Renal cortex interstitium (tissue), 15 donors: ENCODE results near the gene ADAMTS1. TPM values are rescaled to one million over a fixed set of nuclear protein-coding genes. Genes with fewer than 3 reads are reported as not detected.
"Not testable (repeated sequence)": the region's sequence is repeated elsewhere in the genome, so short reads cannot be mapped to it uniquely, and the experiment has no call there.

Experiments
- DNase-seq, 11 donors: peaks; one replicate each; pipeline ENCODE4 v3.0.0-alpha.2; 2013; ENCODE audit warnings: low read depth in 9 of 11, low spot score in 4 of 11; ENCODE audit errors: extremely low read depth in 1 of 11
- long read RNA-seq, 16 experiments: transcript quantifications; one replicate each; lab custom pipeline, GENCODE V29; 2026
- polyA plus RNA-seq, 3 donors: library from polyadenylated mRNA; unstranded; fragments of 120-200 nt; gene quantifications; one replicate each; pipeline ENCODE4 v1.2.1, GENCODE V29; 2013; ENCODE audit not compliant: insufficient read length in 3 of 3

Gene ADAMTS1
- 10 to 100 TPM; 94.8 to 98.9 (median 98.2) TPM for polyA plus RNA-seq
- long read RNA-seq, donor 1, full-length matches to known transcripts = 16 of 36 reads
- long read RNA-seq, donor 1, partial matches to known transcripts = 20 of 36 reads
- long read RNA-seq, donor 1, other reads (novel, unspliced or antisense) = 0 of 36 reads
- long read RNA-seq, donor 2, full-length matches to known transcripts = 20 of 45 reads
- long read RNA-seq, donor 2, partial matches to known transcripts = 25 of 45 reads
- long read RNA-seq, donor 2, other reads (novel, unspliced or antisense) = 0 of 45 reads
- long read RNA-seq, donor 3, full-length matches to known transcripts = 30 of 58 reads
- long read RNA-seq, donor 3, partial matches to known transcripts = 28 of 58 reads
- long read RNA-seq, donor 3, other reads (novel, unspliced or antisense) = 0 of 58 reads
- long read RNA-seq, donor 4, full-length matches to known transcripts = 19 of 39 reads
- long read RNA-seq, donor 4, partial matches to known transcripts = 20 of 39 reads
- long read RNA-seq, donor 4, other reads (novel, unspliced or antisense) = 0 of 39 reads
- long read RNA-seq, donor 5, full-length matches to known transcripts = 66 of 109 reads
- long read RNA-seq, donor 5, partial matches to known transcripts = 43 of 109 reads
- long read RNA-seq, donor 5, other reads (novel, unspliced or antisense) = 0 of 109 reads
- long read RNA-seq, donor 6, full-length matches to known transcripts = 21 of 41 reads
- long read RNA-seq, donor 6, partial matches to known transcripts = 20 of 41 reads
- long read RNA-seq, donor 6, other reads (novel, unspliced or antisense) = 0 of 41 reads
- long read RNA-seq, donor 7, full-length matches to known transcripts = 16 of 52 reads
- long read RNA-seq, donor 7, partial matches to known transcripts = 36 of 52 reads
- long read RNA-seq, donor 7, other reads (novel, unspliced or antisense) = 0 of 52 reads
- long read RNA-seq, donor 8, full-length matches to known transcripts = 30 of 64 reads
- long read RNA-seq, donor 8, partial matches to known transcripts = 34 of 64 reads
- long read RNA-seq, donor 8, other reads (novel, unspliced or antisense) = 0 of 64 reads
- long read RNA-seq, donor 9, full-length matches to known transcripts = 25 of 49 reads
- long read RNA-seq, donor 9, partial matches to known transcripts = 24 of 49 reads
- long read RNA-seq, donor 9, other reads (novel, unspliced or antisense) = 0 of 49 reads
- long read RNA-seq, donor 10, full-length matches to known transcripts = 21 of 54 reads
- long read RNA-seq, donor 10, partial matches to known transcripts = 33 of 54 reads
- long read RNA-seq, donor 10, other reads (novel, unspliced or antisense) = 0 of 54 reads
- long read RNA-seq, donor 11, full-length matches to known transcripts = 36 of 46 reads
- long read RNA-seq, donor 11, partial matches to known transcripts = 10 of 46 reads
- long read RNA-seq, donor 11, other reads (novel, unspliced or antisense) = 0 of 46 reads
- long read RNA-seq, donor 12, full-length matches to known transcripts = 8 of 17 reads
- long read RNA-seq, donor 12, partial matches to known transcripts = 9 of 17 reads
- long read RNA-seq, donor 12, other reads (novel, unspliced or antisense) = 0 of 17 reads
- long read RNA-seq, donor 13, full-length matches to known transcripts = 31 of 76 reads
- long read RNA-seq, donor 13, partial matches to known transcripts = 45 of 76 reads
- long read RNA-seq, donor 13, other reads (novel, unspliced or antisense) = 0 of 76 reads
- long read RNA-seq, donor 14, full-length matches to known transcripts = 18 of 34 reads
- long read RNA-seq, donor 14, partial matches to known transcripts = 16 of 34 reads
- long read RNA-seq, donor 14, other reads (novel, unspliced or antisense) = 0 of 34 reads
- long read RNA-seq, donor 15, full-length matches to known transcripts = 16 of 22 reads
- long read RNA-seq, donor 15, partial matches to known transcripts = 6 of 22 reads
- long read RNA-seq, donor 15, other reads (novel, unspliced or antisense) = 0 of 22 reads
- long read RNA-seq, donor 16, full-length matches to known transcripts = 68 of 212 reads
- long read RNA-seq, donor 16, partial matches to known transcripts = 136 of 212 reads
- long read RNA-seq, donor 16, other reads (novel, unspliced or antisense) = 8 of 212 reads

- peak; percentile 80 to 91 (median 88) for DNase-seq
Observed at GRCh38 chr21:26845066-26845758, at the start of gene ADAMTS1. Gene ADAMTS1, minus strand, starts transcription at chr21:26845409. Its CDS starts 455 bp downstream, at chr21:26844954.

GRCh38 chr21:26892151-26892550 is 46.9 kb upstream of the ADAMTS1 start:
- no peak for DNase-seq

- DNase-seq = no peak
Observed at GRCh38 chr21:26888931-26889330, 43.7 kb upstream of the ADAMTS1 start.

- DNase-seq = no peak
Observed at GRCh38 chr21:26888256-26888655, 43.0 kb upstream of the ADAMTS1 start.

- no peak for DNase-seq
Observed at GRCh38 chr21:26887251-26887650, 42.0 kb upstream of the ADAMTS1 start.

GRCh38 chr21:26884436-26884835 is 39.2 kb upstream of the ADAMTS1 start:
- DNase-seq = no peak

GRCh38 chr21:26883768-26884167 is 38.6 kb upstream of the ADAMTS1 start:
- no peak for DNase-seq

- peak in 6 of 11 donors; percentile 1 to 36 (median 9) for DNase-seq
Observed at GRCh38 chr21:26881504-26882228, 36.5 kb upstream of the ADAMTS1 start.

GRCh38 chr21:26877018-26877417 is 31.8 kb upstream of the ADAMTS1 start:
- no peak for DNase-seq

- no peak for DNase-seq
Observed at GRCh38 chr21:26874347-26874746, 29.1 kb upstream of the ADAMTS1 start.

- DNase-seq = no peak
Observed at GRCh38 chr21:26865857-26866256, 20.6 kb upstream of the ADAMTS1 start.

GRCh38 chr21:26856871-26857350 is 11.7 kb upstream of the ADAMTS1 start:
- DNase-seq = not testable (repeated sequence)

GRCh38 chr21:26854695-26855094 is 9.5 kb upstream of the ADAMTS1 start:
- DNase-seq = not testable (repeated sequence)

- no peak for DNase-seq
Observed at GRCh38 chr21:26852423-26852822, 7.2 kb upstream of the ADAMTS1 start.

- no peak for DNase-seq
Observed at GRCh38 chr21:26851109-26851944, 6.1 kb upstream of the ADAMTS1 start.
